Esophagus muscularis mucosa (tissue), 2 donors: ENCODE results near the gene C14orf119.

ENCODE experiments used
- POLR2A ChIP-seq: fragments of 450-650 bp; IDR thresholded peaks from one replicate; pipeline ENCODE4 v1.6.1; 2017; ENCODE audit warnings: antibody characterized with exemption, moderate library complexity, mild to moderate bottlenecking, low read depth
- POLR2AphosphoS5 ChIP-seq, 2 donors: sonication (generic); formaldehyde crosslinking; IDR thresholded peaks; one replicate each; pipeline ENCODE4 v1.6.1; 2017; ENCODE audit warnings: antibody characterized with exemption in 2 of 2

GRCh38 chr14:23127861-23128260 is 32.6 kb downstream of the C14orf119 start:
- TF ChIP-seq POLR2AphosphoS5 (IDR thresholded peaks at IDR 0.05): no peak
- no peak for TF ChIP-seq POLR2A
